TTC549 (cell line): ENCODE results near the gene CARD10.
"Not testable (repeated sequence)": the region's sequence is repeated elsewhere in the genome, so short reads cannot be mapped to it uniquely, and the experiment has no call there.

Experiments
- FAIRE-seq: peaks from 2 replicates; lab custom pipeline; 2012; peaks lifted over from hg19 to GRCh38; lab: Jason Lieb, UNC

CARD10 gene

GRCh38 chr22:37485395-37486223, 33.6 kb downstream of the CARD10 start:
- no peak for FAIRE-seq

GRCh38 chr22:37484480-37485394, 34.5 kb downstream of the CARD10 start:
- no peak for FAIRE-seq

GRCh38 chr22:37483050-37483449, 36.2 kb downstream of the CARD10 start:
- FAIRE-seq: no peak

GRCh38 chr22:37482244-37482643, 37.0 kb downstream of the CARD10 start:
- no peak for FAIRE-seq

GRCh38 chr22:37481347-37481907, 37.8 kb downstream of the CARD10 start:
- FAIRE-seq: no peak

- no peak for FAIRE-seq
Measured at GRCh38 chr22:37480387-37481346, 38.5 kb downstream of the CARD10 start.

- no peak for FAIRE-seq
Measured at GRCh38 chr22:37479196-37479595, 40.0 kb downstream of the CARD10 start.

- FAIRE-seq: no peak
Measured at GRCh38 chr22:37476389-37477329, 42.6 kb downstream of the CARD10 start.

- FAIRE-seq: no peak
Measured at GRCh38 chr22:37474447-37475090, 44.6 kb downstream of the CARD10 start.

- no peak for FAIRE-seq
Measured at GRCh38 chr22:37473437-37473946, 45.7 kb downstream of the CARD10 start.

GRCh38 chr22:37472418-37473006, 46.7 kb downstream of the CARD10 start:
- no peak for FAIRE-seq

GRCh38 chr22:37471727-37472417, 47.3 kb downstream of the CARD10 start:
- FAIRE-seq: no peak

- FAIRE-seq: no peak
Measured at GRCh38 chr22:37470087-37470445, 49.1 kb downstream of the CARD10 start.

- no peak for FAIRE-seq
Measured at GRCh38 chr22:37469416-37470086, 49.7 kb downstream of the CARD10 start.

GRCh38 chr22:37468201-37468695, 51.0 kb downstream of the CARD10 start:
- FAIRE-seq: not testable (repeated sequence)

- FAIRE-seq: no peak
Measured at GRCh38 chr22:37467391-37467955, 51.7 kb downstream of the CARD10 start.

- no peak for FAIRE-seq
Measured at GRCh38 chr22:37464181-37464580, 55.0 kb downstream of the CARD10 start.

- FAIRE-seq: no peak
Measured at GRCh38 chr22:37462983-37463382, 56.2 kb downstream of the CARD10 start.
